Hepatocyte (in vitro differentiated cells): Measurements from ENCODE around the gene TMCO4. TPM values are rescaled to one million over a fixed set of nuclear protein-coding genes. Genes with fewer than 3 reads are reported as not detected.
A peak's percentile ranks its signal among the peaks of the same experiment; 100 is the strongest.

Experiments used
- DNase-seq: peaks from one replicate; pipeline ENCODE4 v3.0.0-alpha.2; 2016; ENCODE audit warnings: low spot score
- H2AFZ ChIP-seq: fragments of 200-600 bp; sonication (generic); 2 replicates; pipeline ENCODE4 v1.6.0; 2016; ENCODE audit warnings: antibody characterized with exemption, mild to moderate bottlenecking
- H3K27ac ChIP-seq: fragments of 200-600 bp; sonication (generic); 2 replicates; pipeline ENCODE4 v1.5.1; 2016; ENCODE audit warnings: mild to moderate bottlenecking
- H3K27me3 ChIP-seq: fragments of 200-600 bp; sonication (generic); 2 replicates; pipeline ENCODE4 v1.6.1; 2016
- H3K36me3 ChIP-seq: fragments of 200-600 bp; sonication (generic); replicated peaks from 2 replicates; pipeline ENCODE4 v1.5.1; 2016; ENCODE audit warnings: low read depth; ENCODE audit not compliant: insufficient read depth
- H3K4me1 ChIP-seq: fragments of 200-600 bp; sonication (generic); 2 replicates; pipeline ENCODE4 v1.5.1; 2016; ENCODE audit warnings: mild to moderate bottlenecking, moderate library complexity; ENCODE audit not compliant: insufficient read depth
- H3K4me2 ChIP-seq: fragments of 200-600 bp; sonication (generic); 2 replicates; pipeline ENCODE4 v1.6.0; 2016
- H3K4me3 ChIP-seq: fragments of 200-600 bp; sonication (generic); 2 replicates; pipeline ENCODE4 v1.5.1; 2016; ENCODE audit warnings: mild to moderate bottlenecking
- H3K79me2 ChIP-seq: fragments of 200-600 bp; sonication (generic); 2 replicates; pipeline ENCODE4 v1.6.0; 2017; ENCODE audit warnings: mild to moderate bottlenecking
- H3K9me2 ChIP-seq: fragments of 200-600 bp; sonication (generic); replicated peaks from 2 replicates; pipeline ENCODE4 v1.6.0; 2017; ENCODE audit warnings: mild to moderate bottlenecking; ENCODE audit not compliant: insufficient read depth
- H3K9me3 ChIP-seq: fragments of 200-600 bp; sonication (generic); 2 replicates; pipeline ENCODE4 v1.5.1; 2016; ENCODE audit warnings: low read depth, mild to moderate bottlenecking
- H4K20me1 ChIP-seq: fragments of 200-600 bp; sonication (generic); 2 replicates; pipeline ENCODE4 v1.6.0; 2016; ENCODE audit warnings: mild to moderate bottlenecking; ENCODE audit not compliant: insufficient read depth, poor library complexity, severe bottlenecking
- CTCF ChIP-seq: fragments of 200-600 bp; sonication (generic); IDR thresholded peaks from 2 replicates; pipeline ENCODE4 v1.5.1; 2016; ENCODE audit warnings: antibody characterized with exemption, mild to moderate bottlenecking; ENCODE audit not compliant: poor library complexity
- EZH2 ChIP-seq: fragments of 200-600 bp; sonication (generic); IDR thresholded peaks from 2 replicates; pipeline ENCODE4 v1.6.1; 2016; ENCODE audit warnings: antibody characterized with exemption, mild to moderate bottlenecking, borderline replicate concordance
- EZH2phosphoT487 ChIP-seq: fragments of 200-600 bp; sonication (generic); IDR thresholded peaks from one replicate; pipeline ENCODE4 v1.6.1; 2018; ENCODE audit warnings: antibody characterized with exemption, mild to moderate bottlenecking, low read depth, moderate library complexity; ENCODE audit not compliant: unreplicated experiment, severe bottlenecking
- WGBS: methylation state at CpG from one replicate; pipeline ENCODE4 v1.1.6; 2016; ENCODE audit warnings: low lambda C conversion rate; ENCODE audit errors: missing lambda C conversion rate; 5-methylcytosine and 5-hydroxymethylcytosine counted together
- polyA plus RNA-seq: library from polyadenylated mRNA; unstranded; fragments of >200 nt; fragmentation: Nextera tagmentation; extraction: Ambion mirVana; gene quantifications from 2 replicates; pipeline ENCODE4 v1.2.1, GENCODE V29; 2016
- total RNA-seq: library from RNA; depleted of rRNA; stranded (reverse); fragments of >200 nt; gene quantifications from 2 replicates; pipeline ENCODE4 v1.2.3, GENCODE V29; 2014

The TMCO4 gene
- total and polyA plus RNA-seq, 2 experiments from 2014 or later: 8.7 to 13.0 TPM

- Histone ChIP-seq H3K27ac (peak overlapping the region; percentile 66), H2AFZ (no peak overlapping the region), H3K27me3 (no peaks in the 10 kb centered on the region), H3K4me1 (no peaks in the 10 kb centered on the region), H3K4me2 (no peak overlapping the region), H3K4me3 (no peak overlapping the region), H3K79me2 (no peaks in the 10 kb centered on the region), H3K9me2 (no peaks in the 10 kb centered on the region), H3K9me3 (no peaks in the 10 kb centered on the region), H3K36me3 (no peaks in the 10 kb centered on the region), H4K20me1 (no peaks in the 10 kb centered on the region)
- TF ChIP-seq EZH2phosphoT487 (no peak), EZH2 (no peak), CTCF (no peak)
- DNase-seq: peak; percentile 44
- WGBS: 77% methylated on average over 10 of the region's 10 CpGs
Observed at GRCh38 chr1:19765623-19766022, 34.1 kb downstream of the TMCO4 start.

DNA sequence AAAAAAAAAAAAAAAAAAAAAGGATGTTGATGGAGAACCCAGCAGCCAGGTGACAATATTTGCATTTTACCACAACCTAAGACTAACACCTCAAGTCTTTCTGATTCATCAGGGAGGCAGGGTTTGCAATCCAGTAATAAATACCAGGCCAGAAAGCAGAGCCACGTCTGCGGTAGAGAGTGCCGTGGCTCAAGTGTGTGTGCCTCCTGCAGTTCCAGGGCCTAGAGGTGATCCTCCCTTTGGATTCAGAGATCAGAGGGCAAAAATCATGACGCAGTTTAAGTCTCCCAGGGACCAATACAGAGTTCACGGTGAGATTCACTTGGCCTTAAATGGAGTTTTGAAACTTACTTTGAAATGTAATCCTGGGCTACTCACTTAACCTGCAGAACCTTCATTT lies 34.9 kb downstream of the TMCO4 start:
- Histone ChIP-seq H3K36me3 (no peaks in the 10 kb centered on the region), H3K4me2 (no peak overlapping the region), H2AFZ (no peak overlapping the region), H4K20me1 (no peaks in the 10 kb centered on the region), H3K4me1 (no peaks in the 10 kb centered on the region), H3K9me3 (no peaks in the 10 kb centered on the region), H3K9me2 (no peaks in the 10 kb centered on the region), H3K79me2 (no peaks in the 10 kb centered on the region), H3K27me3 (no peaks in the 10 kb centered on the region), H3K27ac (peak overlapping the region; percentile 66), H3K4me3 (no peak overlapping the region)
- WGBS: 52% methylated on average over 5 of the region's 5 CpGs
- no peak for TF ChIP-seq EZH2phosphoT487
- no peak for TF ChIP-seq CTCF
- no peak for TF ChIP-seq EZH2
- DNase-seq: peak; percentile 39

DNA sequence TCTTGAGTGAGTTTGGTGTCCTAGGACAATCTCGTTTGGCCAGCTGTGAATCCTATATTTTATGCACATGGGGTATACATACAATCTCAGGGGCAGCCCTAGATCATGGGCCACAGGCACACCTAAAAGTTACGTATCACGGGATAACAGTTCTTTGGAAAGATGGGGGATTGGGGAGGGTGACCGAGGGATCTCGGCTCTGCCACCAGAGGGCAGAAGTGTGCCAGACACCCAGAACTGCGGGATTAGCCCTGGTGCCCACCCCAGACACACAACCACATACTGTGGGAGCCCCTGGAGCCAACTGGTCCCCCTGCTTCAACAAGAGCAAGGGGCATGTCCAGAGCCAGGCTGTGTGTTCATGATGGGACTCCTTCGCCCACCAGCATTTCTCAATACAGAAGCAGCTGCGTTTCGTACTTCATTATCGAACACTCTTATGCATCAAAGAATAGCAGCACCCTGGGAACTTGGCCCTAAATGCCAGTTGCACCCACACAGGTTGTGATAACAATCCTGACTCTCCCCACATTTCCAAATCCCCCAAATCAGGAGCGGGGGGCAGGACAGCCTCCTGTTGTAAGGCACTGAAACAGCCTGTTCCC lies 37.4 kb downstream of the TMCO4 start:
- DNase-seq: peak; percentile 30
- H3K4me3 ChIP-seq: no peak overlapping the region
- H2AFZ ChIP-seq: no peak overlapping the region
- TF ChIP-seq CTCF (peak; percentile 56), EZH2 (no peak)
- H3K4me2 ChIP-seq: no peak overlapping the region
- H4K20me1 ChIP-seq: no peaks in the 10 kb centered on the region
- no peaks in the 10 kb centered on the region for H3K27me3 ChIP-seq
- H3K9me2 ChIP-seq: no peaks in the 10 kb centered on the region
- H3K4me1 ChIP-seq: no peaks in the 10 kb centered on the region
- H3K27ac ChIP-seq: no peak overlapping the region
- H3K79me2 ChIP-seq: no peaks in the 10 kb centered on the region
- H3K36me3 ChIP-seq: no peaks in the 10 kb centered on the region
- 59% methylated on average over 11 of the region's 11 CpGs for WGBS
- no peaks in the 10 kb centered on the region for H3K9me3 ChIP-seq

DNA sequence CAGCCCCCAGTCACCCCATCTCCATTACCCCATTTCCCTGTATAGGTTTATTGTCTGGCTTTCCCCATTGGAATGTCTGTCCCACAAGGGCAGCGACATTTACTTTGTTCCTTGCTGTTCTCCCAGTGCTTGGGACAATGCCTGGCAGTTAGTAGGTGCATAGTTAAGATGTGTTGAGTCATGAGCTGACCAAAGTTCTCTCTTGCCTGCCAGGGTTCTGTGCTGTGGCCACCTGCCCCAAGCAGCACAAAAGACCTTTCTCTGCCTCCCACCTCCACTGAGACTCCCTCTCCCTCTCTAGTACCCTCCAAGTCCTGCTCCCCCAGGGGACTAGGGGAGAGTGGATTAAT lies 40.0 kb downstream of the TMCO4 start:
- no peaks in the 10 kb centered on the region for H3K36me3 ChIP-seq
- H3K4me1 ChIP-seq: no peaks in the 10 kb centered on the region
- 92% methylated on average over 1 of the region's 1 CpG for WGBS
- H3K27ac ChIP-seq: no peak overlapping the region
- no peaks in the 10 kb centered on the region for H3K27me3 ChIP-seq
- H3K4me3 ChIP-seq: no peak overlapping the region
- H3K4me2 ChIP-seq: no peak overlapping the region
- H4K20me1 ChIP-seq: no peaks in the 10 kb centered on the region
- no peaks in the 10 kb centered on the region for H3K9me3 ChIP-seq
- no peaks in the 10 kb centered on the region for H3K9me2 ChIP-seq
- H2AFZ ChIP-seq: no peak overlapping the region
- TF ChIP-seq EZH2phosphoT487 (no peak), EZH2 (no peak), CTCF (no peak)
- peak; percentile 31 for DNase-seq
- H3K79me2 ChIP-seq: no peaks in the 10 kb centered on the region
